K562 (cell line): ENCODE data around the gene RAB25. TPM values are rescaled to one million over a fixed set of nuclear protein-coding genes. Genes with fewer than 3 reads are reported as not detected.

ENCODE experiments used
- ATAC-seq: fragments of 200-7000 bp; cut with Tn5 transposase; 3 replicates; pipeline ENCODE4 v1.9.1; 2020; ENCODE audit warnings: moderate library complexity
- BruUV-seq: library from RNA; stranded (reverse); fragments of 400-500 nt; replicated peaks from 2 replicates; lab custom pipeline; 2021; lab: Mats Ljungman, UMichigan
- CTCF ChIA-PET: fragments of 300-600 bp; formaldehyde crosslinking; extraction: SDS; loops from one replicate; lab custom pipeline; 2021; ENCODE audit warnings: low intra/inter-chr PET ratio; lab: Yijun Ruan, JAX
- POLR2A ChIA-PET: fragments of 300-600, 350-650 bp; sonication (Branson Sonifier 250); formaldehyde crosslinking; extraction: SDS; loops from one replicate; lab custom pipeline; 2021; ENCODE audit warnings: antibody characterized with exemption, inconsistent platforms; lab: Yijun Ruan, JAX
- DNase-seq, 4 experiments: peaks; one replicate each; pipeline versions ENCODE4 v3.0.0 to v3.0.0-alpha.2; 2011 to 2018; ENCODE audit warnings: low spot score in 3 of 4, mixed read lengths in 3 of 4; ENCODE audit errors: extremely low read depth in 1 of 4
- FAIRE-seq: peaks from 2 replicates; lab custom pipeline; 2011; peaks lifted over from hg19 to GRCh38; lab: Jason Lieb, UNC
- H2AFZ ChIP-seq: 2 replicates; pipeline ENCODE4 v1.6.0; 2011; ENCODE audit warnings: low read depth, low read length, control low read depth, inconsistent platforms
- H3K27ac ChIP-seq: fragments of 200-600 bp; 3 replicates; pipeline ENCODE4 v1.8.0; 2011; ENCODE audit warnings: low read depth, mild to moderate bottlenecking, control low read depth, inconsistent platforms, low read length, moderate library complexity, mixed read lengths; ENCODE audit errors: extremely low read depth
- H3K27me3 ChIP-seq, 2 experiments: fragments of 300-600 bp in 1 of 2; 2 replicates in 1 of 2; 3 replicates in 1 of 2; pipeline versions ENCODE4 v1.6.0 to v1.8.0; 2011; ENCODE audit warnings: inconsistent platforms in 2 of 2, low read length in 2 of 2, mild to moderate bottlenecking in 1 of 2, mixed read lengths in 1 of 2, moderate library complexity in 1 of 2; ENCODE audit not compliant: control insufficient read depth in 2 of 2, insufficient read depth in 2 of 2
- H3K36me3 ChIP-seq: fragments of 300-600 bp; 3 replicates; pipeline ENCODE4 v1.8.0; 2011; ENCODE audit warnings: mild to moderate bottlenecking, low read length, inconsistent platforms; ENCODE audit not compliant: control insufficient read depth, insufficient read depth
- H3K4me1 ChIP-seq, 2 experiments: fragments of 200-600 bp in 1 of 2; replicated peaks in 1 of 2; 2 replicates in 1 of 2; 3 replicates in 1 of 2; pipeline versions ENCODE4 v1.5.1 to v1.8.0; 2011; ENCODE audit warnings: inconsistent platforms in 2 of 2, low read length in 2 of 2, mild to moderate bottlenecking in 1 of 2, mixed read lengths in 1 of 2, moderate library complexity in 1 of 2; ENCODE audit not compliant: control insufficient read depth in 2 of 2, insufficient read depth in 2 of 2
- H3K4me2 ChIP-seq: 2 replicates; pipeline ENCODE4 v1.6.1; 2011; ENCODE audit warnings: low read length, control low read depth, inconsistent platforms, mixed read lengths; ENCODE audit not compliant: insufficient read depth
- H3K4me3 ChIP-seq: fragments of 200-600 bp; sonication (generic), shearing (Covaris generic); 2 replicates; pipeline ENCODE4 v1.5.1; 2016; ENCODE audit warnings: control low read depth, inconsistent platforms
- H3K79me2 ChIP-seq: fragments of 200-600 bp; 3 replicates; pipeline ENCODE4 v1.8.0; 2011; ENCODE audit warnings: low read length, inconsistent platforms; ENCODE audit not compliant: control insufficient read depth, insufficient read depth
- H3K9ac ChIP-seq, 2 experiments: 2 replicates each; pipeline versions ENCODE4 v1.6.0 to v1.6.1; 2011; ENCODE audit warnings: low read depth in 2 of 2, low read length in 2 of 2, control low read depth in 1 of 2, inconsistent platforms in 1 of 2, mild to moderate bottlenecking in 1 of 2, mixed read lengths in 1 of 2; ENCODE audit not compliant: insufficient read depth in 1 of 2
- H3K9me1 ChIP-seq: one replicate; pipeline ENCODE4 v1.6.0; 2011; ENCODE audit warnings: inconsistent platforms, mild to moderate bottlenecking, low read length, moderate library complexity; ENCODE audit not compliant: control insufficient read depth, insufficient read depth
- H3K9me3 ChIP-seq: replicated peaks from 2 replicates; pipeline ENCODE4 v1.5.1; 2011; ENCODE audit warnings: low read depth, low read length, inconsistent platforms; ENCODE audit not compliant: control insufficient read depth, insufficient read depth
- H4K20me1 ChIP-seq: replicated peaks from 2 replicates; pipeline ENCODE4 v1.6.1; 2011; ENCODE audit warnings: low read length, inconsistent platforms, mixed read lengths; ENCODE audit not compliant: control insufficient read depth, insufficient read depth
- ARID1B ChIP-seq: fragments of 450-650 bp; IDR thresholded peaks from 2 replicates; pipeline ENCODE4 v1.6.1; 2016; ENCODE audit warnings: antibody characterized with exemption, mild to moderate bottlenecking, inconsistent platforms
- DPF2 ChIP-seq: fragments of 450-650 bp; IDR thresholded peaks from 2 replicates; pipeline ENCODE4 v1.6.1; 2016
- KHSRP ChIP-seq: fragments of 450-650 bp; IDR thresholded peaks from 2 replicates; pipeline ENCODE4 v1.6.1; 2017
- KLF1 ChIP-seq: fragments of 450-650 bp; IDR thresholded peaks from 2 replicates; pipeline ENCODE4 v1.6.1; 2016; ENCODE audit warnings: missing genetic modification characterization, missing compliant biosample characterization
- MAZ ChIP-seq, 2 experiments: fragments of 450-650 bp in 1 of 2; sonication (generic) in 1 of 2; formaldehyde crosslinking; IDR thresholded peaks in 1 of 2; conservative IDR thresholded peaks in 1 of 2; 2 replicates each; pipeline versions ENCODE4 v1.4.0 to v1.5.0; 2020; ENCODE audit warnings: mild to moderate bottlenecking in 1 of 2, missing genetic modification reagents in 1 of 2
- MIER1 ChIP-seq: fragments of 450-650 bp; IDR thresholded peaks from 2 replicates; pipeline ENCODE4 v1.6.1; 2016; ENCODE audit warnings: antibody characterized with exemption, mild to moderate bottlenecking, low read depth
- NFRKB ChIP-seq: fragments of 450-650 bp; IDR thresholded peaks from 2 replicates; pipeline ENCODE4 v1.6.1; 2016; ENCODE audit warnings: low read depth
- POLR3A ChIP-seq: IDR thresholded peaks from 2 replicates; pipeline ENCODE4 v1.6.1; 2011; ENCODE audit warnings: borderline replicate concordance, mild to moderate bottlenecking, moderate library complexity; ENCODE audit not compliant: insufficient read length, insufficient read depth; ENCODE audit errors: extremely low read depth
- ZNF146 ChIP-seq: IDR thresholded peaks from one replicate; pipeline ENCODE4 v1.6.1; 2018; ENCODE audit warnings: missing compliant biosample characterization; ENCODE audit not compliant: unreplicated experiment
- ZNF324 ChIP-seq: fragments of 250-450 bp; sonication (Bioruptor Pico); IDR thresholded peaks from 2 replicates; pipeline ENCODE4 v1.4.0; 2020; ENCODE audit warnings: mild to moderate bottlenecking
- WGBS: fragments of 100-300 bp; shearing (Covaris generic); methylation state at CpG from one replicate; pipeline ENCODE4 v1.1.6; 2016; ENCODE audit warnings: low coverage, mixed read lengths; ENCODE audit not compliant: insufficient coverage; ENCODE audit errors: missing lambda C conversion rate; 5-methylcytosine and 5-hydroxymethylcytosine counted together
- in situ Hi-C: fragments of 300-500 bp; cut with MboI; formaldehyde crosslinking; loops from 4 replicates; pipeline ENCODE4 v1.15.0; 2018; ENCODE audit warnings: inconsistent platforms, mixed read lengths
- intact Hi-C: fragments of 100-400 bp; cut with micrococcal nuclease; formaldehyde crosslinking; loops from 2 replicates; pipeline ENCODE4 v1.14.2; 2022
- polyA plus RNA-seq, 8 experiments: library from polyadenylated mRNA; depleted of rRNA in 4 of 8; stranded (reverse) in 5 of 8; unstranded in 3 of 8; fragments of >200 nt; fragmentation: Nextera tagmentation in 2 of 8; fragmentation: Illumina TruSeq in 1 of 8; extraction: Ambion mirVana in 2 of 8; extraction: Trizol in 1 of 8; gene quantifications; 2 replicates each; pipeline versions ENCODE4 v1.2.1 to v1.2.3, GENCODE V29; 2011 to 2014; ENCODE audit warnings: inconsistent platforms in 1 of 8, missing spikeins in 1 of 8
- total RNA-seq, 7 experiments: library from RNA; depleted of rRNA in 6 of 7; stranded (reverse); fragments of >200 nt in 6 of 7; fragmentation: Illumina TruSeq in 2 of 7; extraction: Trizol in 2 of 7; gene quantifications; 2 replicates each; pipeline versions ENCODE4 v1.2.1 to v1.2.3, GENCODE V29; 2011 to 2021; ENCODE audit warnings: low replicate concordance in 1 of 7
- TF ChIP-seq, protein P1 (sequence below): fragments of 250-450 bp; sonication (Bioruptor Pico); IDR thresholded peaks from 2 replicates; pipeline ENCODE4 v1.8.0; 2022; ENCODE audit warnings: moderate library complexity, mild to moderate bottlenecking, inconsistent platforms
- TF ChIP-seq, protein P2 (sequence below): sonication (generic); formaldehyde crosslinking; IDR thresholded peaks from 2 replicates; pipeline ENCODE4 v1.8.1; 2023; ENCODE audit warnings: mild to moderate bottlenecking, missing genetic modification reagents, moderate library complexity
- TF ChIP-seq, protein P3 (sequence below): sonication (generic); formaldehyde crosslinking; IDR thresholded peaks from 2 replicates; pipeline ENCODE4 v1.8.0; 2023; ENCODE audit warnings: mild to moderate bottlenecking, missing genetic modification reagents
- TF ChIP-seq, protein P4 (sequence below), 3 experiments: IDR thresholded peaks in 2 of 3; conservative IDR thresholded peaks in 1 of 3; 2 replicates each; pipeline ENCODE4 v1.5.1; 2011 to 2012; ENCODE audit warnings: low read length in 3 of 3, mild to moderate bottlenecking in 3 of 3, control low read depth in 2 of 3, improper control_type of control experiment in 1 of 3, inconsistent platforms in 1 of 3, low read depth in 1 of 3, mixed read lengths in 1 of 3, moderate library complexity in 1 of 3; ENCODE audit not compliant: insufficient read depth in 2 of 3

Gene RAB25
- total and polyA plus RNA-seq, 9 of the 15 experiments (the other 6 are each of a cell fraction or from before 2014, with no cell fraction given) = 0.10 to 0.27 (median 0.13) TPM; not detected in 6

DNA sequence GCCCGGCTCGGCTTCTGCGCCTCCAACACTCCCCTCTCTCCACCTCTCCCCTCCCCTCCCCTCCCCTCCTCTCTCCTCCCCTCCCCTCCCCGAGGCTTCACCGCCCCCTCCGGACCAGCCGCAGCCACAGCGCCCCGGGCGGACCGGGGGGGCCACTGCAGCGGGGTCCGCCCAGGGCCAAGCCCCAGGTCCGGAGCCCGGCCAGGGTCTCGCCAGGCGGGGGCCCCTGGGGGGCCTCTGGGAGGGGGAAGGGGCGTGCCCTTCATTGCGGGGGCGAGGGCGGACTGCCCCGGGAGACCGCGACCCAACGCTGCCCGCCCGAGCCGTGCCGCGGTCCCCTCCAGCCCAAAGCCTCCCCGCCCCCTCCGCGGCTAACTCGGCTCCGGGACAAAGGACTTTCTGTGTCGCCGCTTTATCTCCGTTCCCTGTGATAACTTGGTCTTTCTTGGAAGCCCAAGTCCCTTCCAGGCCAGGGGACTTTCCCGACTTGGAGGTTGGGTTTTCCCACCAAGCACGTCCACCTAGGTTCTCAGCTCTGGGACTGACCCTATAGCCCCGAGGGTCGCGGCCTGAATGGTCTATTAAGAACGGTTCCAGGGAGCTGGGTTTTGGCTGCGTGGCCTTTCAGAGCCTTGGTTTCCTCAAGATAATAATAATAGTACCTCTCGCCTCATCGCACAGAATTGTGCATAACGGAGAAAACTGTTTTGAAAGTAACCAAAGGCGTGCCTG is 7.0 kb upstream of the RAB25 start, which contains the start of gene UBQLN4:
UBQLN4 (minus strand) TSS at position 31 of the 732 bp plus-strand sequence. CDS start 97 bp downstream, outside the sequence.
- Histone ChIP-seq H3K4me2 (peak within 1 kb of the TSS; percentile 98), H2AFZ (peak within 1 kb of the TSS; percentile 95), H3K36me3 (peaks cover 48% of the 10 kb centered on the region), H4K20me1 (0 out of 2 replicates have a peak, but pooled peaks cover 3% of the 10 kb centered on the region), H3K79me2 (peaks cover 42% of the 10 kb centered on the region), H3K27me3 (no peaks in the 10 kb centered on the region), H3K9ac (peak within 1 kb of the TSS; percentile 93 to 96), H3K4me1 (peaks cover 16 to 23% of the 10 kb centered on the region in 2 experiments; a peak in 4 of 5 replicates), H3K9me1 (no peaks in the 10 kb centered on the region), H3K4me3 (peak within 1 kb of the TSS; percentile 64), H3K27ac (peak within 1 kb of the TSS; percentile 98), H3K9me3 (no peaks in the 10 kb centered on the region)
- ChIA-PET CTCF (interaction anchor here (0.6 to 1.1 kb wide), 3 partner anchors 10 to 88 kb away, joined by 3 to 4 read pairs (median 4); no protein-coding TSS in a partner anchor), POLR2A (interaction anchor here (0.6 to 1.1 kb wide), 4 partner anchors 11 to 354 kb away, joined by 3 to 4 read pairs (median 3); partner anchors contain the start of gene KHDC4)
- TSS peak; percentile 74 for BruUV-seq
- intact Hi-C loops (loop anchor here (5.0 kb wide), 2 partner anchors 72 to 117 kb away; no protein-coding TSS in a partner anchor), in situ Hi-C loops (no loop called here)
- peak; percentile 91 to 96 (median 96) for DNase-seq
- no peak for FAIRE-seq
- 2% methylated on average over 14 of the region's 49 CpGs for WGBS
- peak; percentile 79 for ATAC-seq
- no peak for TF ChIP-seq KHSRP
- peak; percentile 87 for TF ChIP-seq NFRKB
- 0 out of 2 replicates have a peak, but pooled peaks have one; percentile 56 for TF ChIP-seq MIER1
- 0 out of 2 replicates have a peak, but pooled peaks have one; percentile 11 for TF ChIP-seq ARID1B
- TF ChIP-seq KLF1 (tag) = no peak
- TF ChIP-seq ZNF146 = no peak
- TF ChIP-seq, protein P1, sequence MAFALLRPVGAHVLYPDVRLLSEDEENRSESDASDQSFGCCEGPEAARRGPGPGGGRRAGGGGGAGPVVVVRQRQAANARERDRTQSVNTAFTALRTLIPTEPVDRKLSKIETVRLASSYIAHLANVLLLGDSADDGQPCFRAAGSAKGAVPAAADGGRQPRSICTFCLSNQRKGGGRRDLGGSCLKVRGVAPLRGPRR (CRISPR knock-in tag) = 0 out of 2 replicates have a peak, but pooled peaks have one; percentile 60
- TF ChIP-seq POLR3A = no peak
- TF ChIP-seq, protein P2, sequence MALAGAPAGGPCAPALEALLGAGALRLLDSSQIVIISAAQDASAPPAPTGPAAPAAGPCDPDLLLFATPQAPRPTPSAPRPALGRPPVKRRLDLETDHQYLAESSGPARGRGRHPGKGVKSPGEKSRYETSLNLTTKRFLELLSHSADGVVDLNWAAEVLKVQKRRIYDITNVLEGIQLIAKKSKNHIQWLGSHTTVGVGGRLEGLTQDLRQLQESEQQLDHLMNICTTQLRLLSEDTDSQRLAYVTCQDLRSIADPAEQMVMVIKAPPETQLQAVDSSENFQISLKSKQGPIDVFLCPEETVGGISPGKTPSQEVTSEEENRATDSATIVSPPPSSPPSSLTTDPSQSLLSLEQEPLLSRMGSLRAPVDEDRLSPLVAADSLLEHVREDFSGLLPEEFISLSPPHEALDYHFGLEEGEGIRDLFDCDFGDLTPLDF = peak; percentile 58; the same call in 1 of the 2 replicates
- TF ChIP-seq, protein P3, sequence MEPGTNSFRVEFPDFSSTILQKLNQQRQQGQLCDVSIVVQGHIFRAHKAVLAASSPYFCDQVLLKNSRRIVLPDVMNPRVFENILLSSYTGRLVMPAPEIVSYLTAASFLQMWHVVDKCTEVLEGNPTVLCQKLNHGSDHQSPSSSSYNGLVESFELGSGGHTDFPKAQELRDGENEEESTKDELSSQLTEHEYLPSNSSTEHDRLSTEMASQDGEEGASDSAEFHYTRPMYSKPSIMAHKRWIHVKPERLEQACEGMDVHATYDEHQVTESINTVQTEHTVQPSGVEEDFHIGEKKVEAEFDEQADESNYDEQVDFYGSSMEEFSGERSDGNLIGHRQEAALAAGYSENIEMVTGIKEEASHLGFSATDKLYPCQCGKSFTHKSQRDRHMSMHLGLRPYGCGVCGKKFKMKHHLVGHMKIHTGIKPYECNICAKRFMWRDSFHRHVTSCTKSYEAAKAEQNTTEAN = no peak
- peak; percentile 25; the same call in 1 of the 2 replicates for TF ChIP-seq ZNF324
- TF ChIP-seq MAZ (CRISPR knock-in tag; conservative IDR thresholded peaks at IDR 0.05 in 1 of 2, IDR thresholded peaks at IDR 0.05 in 1 of 2) = peak; percentile 50 to 75; a peak in 3 of 4 replicates
- TF ChIP-seq, protein P4, sequence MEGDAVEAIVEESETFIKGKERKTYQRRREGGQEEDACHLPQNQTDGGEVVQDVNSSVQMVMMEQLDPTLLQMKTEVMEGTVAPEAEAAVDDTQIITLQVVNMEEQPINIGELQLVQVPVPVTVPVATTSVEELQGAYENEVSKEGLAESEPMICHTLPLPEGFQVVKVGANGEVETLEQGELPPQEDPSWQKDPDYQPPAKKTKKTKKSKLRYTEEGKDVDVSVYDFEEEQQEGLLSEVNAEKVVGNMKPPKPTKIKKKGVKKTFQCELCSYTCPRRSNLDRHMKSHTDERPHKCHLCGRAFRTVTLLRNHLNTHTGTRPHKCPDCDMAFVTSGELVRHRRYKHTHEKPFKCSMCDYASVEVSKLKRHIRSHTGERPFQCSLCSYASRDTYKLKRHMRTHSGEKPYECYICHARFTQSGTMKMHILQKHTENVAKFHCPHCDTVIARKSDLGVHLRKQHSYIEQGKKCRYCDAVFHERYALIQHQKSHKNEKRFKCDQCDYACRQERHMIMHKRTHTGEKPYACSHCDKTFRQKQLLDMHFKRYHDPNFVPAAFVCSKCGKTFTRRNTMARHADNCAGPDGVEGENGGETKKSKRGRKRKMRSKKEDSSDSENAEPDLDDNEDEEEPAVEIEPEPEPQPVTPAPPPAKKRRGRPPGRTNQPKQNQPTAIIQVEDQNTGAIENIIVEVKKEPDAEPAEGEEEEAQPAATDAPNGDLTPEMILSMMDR (IDR thresholded peaks at IDR 0.05 in 2 of 3, conservative IDR thresholded peaks at IDR 0.05 in 1 of 3; ENCODE audit: insufficient read depth in 2 of 3, low read depth in 1 of 3, low read length in 3 of 3) = peak; percentile 48 to 78 (median 64); a peak in 5 of 6 replicates
- peak; percentile 57; the same call in 1 of the 2 replicates for TF ChIP-seq DPF2
